IMR-90 (cell line): ENCODE data around the gene GFRA4. TPM values are rescaled to one million over a fixed set of nuclear protein-coding genes. Genes with fewer than 3 reads are reported as not detected.

ENCODE experiments used
- ATAC-seq: fragments of 200-7000 bp; cut with Tn5 transposase; 2 replicates; pipeline ENCODE4 v1.9.1; 2020; ENCODE audit warnings: low read depth, mild to moderate bottlenecking, moderate library complexity
- BruUV-seq: library from RNA; stranded (reverse); fragments of 400-500 nt; replicated peaks from 2 replicates; lab custom pipeline; 2021; lab: Mats Ljungman, UMichigan
- CTCF ChIA-PET: fragments of 300-600 bp; formaldehyde crosslinking; extraction: SDS; loops from one replicate; lab custom pipeline; 2021; ENCODE audit warnings: antibody characterized with exemption; lab: Yijun Ruan, JAX
- POLR2A ChIA-PET: fragments of 300-600 bp; sonication (Branson Sonifier 250); formaldehyde crosslinking; loops from one replicate; lab custom pipeline; 2022; ENCODE audit warnings: antibody characterized with exemption; ENCODE audit not compliant: unreplicated experiment; lab: Charles Lee
- DNase-seq: peaks from one replicate; pipeline ENCODE4 v3.0.0; 2013
- H2AFZ ChIP-seq: replicated peaks from 2 replicates; pipeline ENCODE3; 2013; ENCODE audit warnings: low read length, mild to moderate bottlenecking; ENCODE audit not compliant: poor library complexity
- H2AK5ac ChIP-seq: 2 replicates; pipeline ENCODE4 v1.6.1; 2013; ENCODE audit warnings: low read depth, low read length, inconsistent platforms
- H2AK9ac ChIP-seq: replicated peaks from 2 replicates; pipeline ENCODE3; 2013; ENCODE audit warnings: mild to moderate bottlenecking, low read depth, low read length, moderate library complexity; ENCODE audit not compliant: poor library complexity
- H2BK120ac ChIP-seq: 2 replicates; pipeline ENCODE4 v1.6.1; 2013; ENCODE audit warnings: low read depth, low read length, inconsistent platforms
- H2BK15ac ChIP-seq: 3 replicates; pipeline ENCODE4 v1.6.1; 2013; ENCODE audit warnings: low read depth, low read length, inconsistent platforms
- H2BK20ac ChIP-seq: 2 replicates; pipeline ENCODE4 v1.6.1; 2013; ENCODE audit warnings: low read depth, mild to moderate bottlenecking, inconsistent platforms, low read length, moderate library complexity
- H2BK5ac ChIP-seq: 2 replicates; pipeline ENCODE4 v1.6.1; 2013; ENCODE audit warnings: mild to moderate bottlenecking, low read depth, low read length, inconsistent platforms; ENCODE audit not compliant: poor library complexity, severe bottlenecking
- H3K14ac ChIP-seq: replicated peaks from 2 replicates; pipeline ENCODE4 v1.6.1; 2013; ENCODE audit warnings: low read depth, low read length, inconsistent platforms
- H3K18ac ChIP-seq: 2 replicates; pipeline ENCODE4 v1.6.1; 2013; ENCODE audit warnings: low read depth, low read length, control low read depth
- H3K23ac ChIP-seq: 2 replicates; pipeline ENCODE4 v1.6.1; 2013; ENCODE audit warnings: low read depth, low read length, inconsistent platforms
- H3K27ac ChIP-seq: 2 replicates; pipeline ENCODE4 v1.5.1; 2013; ENCODE audit warnings: mild to moderate bottlenecking, control low read depth, low read length; ENCODE audit not compliant: insufficient read depth
- H3K27me3 ChIP-seq: 2 replicates; pipeline ENCODE4 v1.6.1; 2013; ENCODE audit warnings: low read length; ENCODE audit not compliant: control insufficient read depth, insufficient read depth
- H3K36me3 ChIP-seq: 2 replicates; pipeline ENCODE4 v1.6.1; 2013; ENCODE audit warnings: low read length, mixed read lengths; ENCODE audit not compliant: control insufficient read depth, insufficient read depth
- H3K4ac ChIP-seq: 2 replicates; pipeline ENCODE4 v1.6.1; 2013; ENCODE audit warnings: low read depth, low read length, inconsistent platforms
- H3K4me1 ChIP-seq: 2 replicates; pipeline ENCODE4 v1.6.1; 2013; ENCODE audit warnings: low read length, mixed read lengths; ENCODE audit not compliant: control insufficient read depth, insufficient read depth
- H3K4me2 ChIP-seq: 2 replicates; pipeline ENCODE4 v1.6.1; 2013; ENCODE audit warnings: low read depth, mild to moderate bottlenecking, control low read depth, low read length, moderate library complexity
- H3K4me3 ChIP-seq: 2 replicates; pipeline ENCODE4 v1.5.1; 2013; ENCODE audit warnings: low read depth, mild to moderate bottlenecking, control low read depth, low read length, moderate library complexity; ENCODE audit not compliant: insufficient read depth
- H3K56ac ChIP-seq: 2 replicates; pipeline ENCODE4 v1.6.1; 2013; ENCODE audit warnings: low read length, inconsistent platforms; ENCODE audit not compliant: insufficient read depth; ENCODE audit errors: extremely low read depth
- H3K79me1 ChIP-seq, 2 experiments: 2 replicates each; pipeline ENCODE4 v1.6.1; 2013; ENCODE audit warnings: low read length in 2 of 2, inconsistent platforms in 1 of 2, low read depth in 1 of 2
- H3K9ac ChIP-seq: 2 replicates; pipeline ENCODE4 v1.6.1; 2013; ENCODE audit warnings: low read depth, low read length, control low read depth
- H3K9me1 ChIP-seq: 2 replicates; pipeline ENCODE4 v1.6.1; 2013; ENCODE audit warnings: low read length, inconsistent platforms; ENCODE audit not compliant: insufficient read depth
- H3K9me3 ChIP-seq: 2 replicates; pipeline ENCODE4 v1.6.1; 2013; ENCODE audit warnings: low read length; ENCODE audit not compliant: control insufficient read depth, insufficient read depth
- H4K20me1 ChIP-seq: 2 replicates; pipeline ENCODE4 v1.6.1; 2013; ENCODE audit warnings: low read length, inconsistent platforms; ENCODE audit not compliant: insufficient read depth
- H4K5ac ChIP-seq: 2 replicates; pipeline ENCODE4 v1.6.1; 2013; ENCODE audit warnings: mild to moderate bottlenecking, low read depth, low read length, control low read depth
- H4K8ac ChIP-seq, 2 experiments: 2 replicates each; pipeline ENCODE4 v1.6.1; 2013; ENCODE audit warnings: low read depth in 2 of 2, low read length in 2 of 2, control low read depth in 1 of 2, inconsistent platforms in 1 of 2
- H4K91ac ChIP-seq: 2 replicates; pipeline ENCODE4 v1.6.1; 2013; ENCODE audit warnings: low read depth, low read length, inconsistent platforms; ENCODE audit not compliant: insufficient read depth
- BHLHE40 ChIP-seq: fragments of 150-350 bp; IDR thresholded peaks from 2 replicates; pipeline ENCODE4 v1.6.1; 2016; ENCODE audit warnings: mild to moderate bottlenecking, low read depth, low read length
- CEBPB ChIP-seq: IDR thresholded peaks from 2 replicates; pipeline ENCODE4 v1.6.1; 2012; ENCODE audit warnings: low read depth, low read length, improper control_type of control experiment
- CHD1 ChIP-seq: IDR thresholded peaks from 2 replicates; pipeline ENCODE4 v1.6.1; 2012; ENCODE audit warnings: low read depth, low read length, improper control_type of control experiment
- CTCF ChIP-seq: conservative IDR thresholded peaks from 2 replicates; pipeline ENCODE4 v1.5.1; 2012; ENCODE audit warnings: mild to moderate bottlenecking, low read depth, low read length, improper control_type of control experiment
- ELK1 ChIP-seq: fragments of 150-350 bp; IDR thresholded peaks from 2 replicates; pipeline ENCODE4 v1.6.1; 2016; ENCODE audit warnings: low read depth, mild to moderate bottlenecking, low read length, moderate library complexity, borderline replicate concordance
- FOS ChIP-seq: fragments of 150-350 bp; IDR thresholded peaks from 2 replicates; pipeline ENCODE4 v1.6.1; 2016; ENCODE audit warnings: low read depth, low read length
- MAFK ChIP-seq: IDR thresholded peaks from 2 replicates; pipeline ENCODE4 v1.6.1; 2012; ENCODE audit warnings: low read depth, low read length, improper control_type of control experiment
- MAZ ChIP-seq: IDR thresholded peaks from 2 replicates; pipeline ENCODE4 v1.6.1; 2012; ENCODE audit warnings: low read depth, mild to moderate bottlenecking, low read length, improper control_type of control experiment, moderate library complexity, borderline replicate concordance
- MXI1 ChIP-seq: IDR thresholded peaks from 2 replicates; pipeline ENCODE4 v1.6.1; 2012; ENCODE audit warnings: low read depth, mild to moderate bottlenecking, low read length, moderate library complexity, borderline replicate concordance
- NFE2L2 ChIP-seq: fragments of 150-350 bp; IDR thresholded peaks from 2 replicates; pipeline ENCODE4 v1.6.1; 2016; ENCODE audit warnings: low read depth, mild to moderate bottlenecking, low read length
- POLR2A ChIP-seq: IDR thresholded peaks from 2 replicates; pipeline ENCODE4 v1.6.1; 2012; ENCODE audit warnings: mild to moderate bottlenecking, low read depth, low read length
- RAD21 ChIP-seq: IDR thresholded peaks from 2 replicates; pipeline ENCODE4 v1.6.1; 2012; ENCODE audit warnings: low read length, improper control_type of control experiment
- RCOR1 ChIP-seq: IDR thresholded peaks from 2 replicates; pipeline ENCODE4 v1.6.1; 2012; ENCODE audit warnings: mild to moderate bottlenecking, low read length, improper control_type of control experiment; ENCODE audit not compliant: insufficient replicate concordance
- RFX5 ChIP-seq: IDR thresholded peaks from 2 replicates; pipeline ENCODE4 v1.8.0; 2012; ENCODE audit warnings: low read depth, mild to moderate bottlenecking, low read length, moderate library complexity
- SMC3 ChIP-seq: fragments of 150-350 bp; IDR thresholded peaks from 2 replicates; pipeline ENCODE4 v1.6.1; 2016; ENCODE audit warnings: low read depth, mild to moderate bottlenecking, antibody characterized with exemption, low read length, moderate library complexity
- USF2 ChIP-seq: fragments of 150-350 bp; IDR thresholded peaks from 2 replicates; pipeline ENCODE4 v1.6.1; 2017; ENCODE audit warnings: mild to moderate bottlenecking, antibody characterized with exemption, low read length, low read depth
- WGBS, 2 experiments: methylation state at CpG; one replicate each; pipeline versions ENCODE4 v1.1.5 to v1.1.7; 2013; ENCODE audit warnings: missing lambda C conversion rate in 2 of 2; ENCODE audit not compliant: insufficient read length in 1 of 2; ENCODE audit errors: extremely low coverage in 2 of 2; 5-methylcytosine and 5-hydroxymethylcytosine counted together
- dilution Hi-C: fragments of 300-500 bp; cut with HindIII; formaldehyde crosslinking; loops from one replicate; pipeline ENCODE4 v1.14.3; 2018; ENCODE audit warnings: low sequenced_read_pairs; ENCODE audit not compliant: unreplicated experiment
- in situ Hi-C: fragments of 300-500 bp; cut with MboI; formaldehyde crosslinking; loops from 3 replicates; pipeline ENCODE4 v1.14.3; 2019; ENCODE audit warnings: low sequenced_read_pairs, inconsistent platforms, mixed read lengths
- intact Hi-C: fragments of 100-400 bp; cut with micrococcal nuclease; formaldehyde crosslinking; loops from 2 replicates; pipeline ENCODE4 v1.10.0; 2022
- polyA plus RNA-seq, 3 experiments: library from polyadenylated mRNA; depleted of rRNA; stranded (reverse); fragments of >200 nt; gene quantifications; 2 replicates each; pipeline ENCODE4 v1.2.3, GENCODE V29; 2012; ENCODE audit warnings: low replicate concordance in 1 of 3
- total RNA-seq: library from RNA; depleted of rRNA; stranded (reverse); fragments of >200 nt; gene quantifications from 2 replicates; pipeline ENCODE4 v1.2.3, GENCODE V29; 2012

Gene GFRA4
- total and polyA plus RNA-seq, 2 of the 4 experiments (the other 2 are of a cell fraction), result not detected

GRCh38 chr20:3629893-3630292 is 33.3 kb downstream of the GFRA4 start:
- H3K27ac ChIP-seq, result no peak overlapping the region
- H3K18ac ChIP-seq, result no peak overlapping the region
- H3K4me2 ChIP-seq, result no peak overlapping the region
- no peak overlapping the region for H4K8ac ChIP-seq
- no peak overlapping the region for H2AK9ac ChIP-seq
- H3K4me3 ChIP-seq, result no peak overlapping the region
- H3K9me1 ChIP-seq, result peaks cover 2% of the 10 kb centered on the region
- WGBS, 2 experiments, result no CpG with 5 or more reads among the region's 2 CpGs
- intact Hi-C loops (no loop called here), in situ Hi-C loops (no loop called here), dilution Hi-C loops (no loop called here)
- H3K27me3 ChIP-seq, result no peaks in the 10 kb centered on the region
- BruUV-seq, result no TSS peak
- H2BK15ac ChIP-seq, result no peak overlapping the region
- no peaks in the 10 kb centered on the region for H3K4me1 ChIP-seq
- no peak overlapping the region for H2BK5ac ChIP-seq
- H3K9me3 ChIP-seq, result no peaks in the 10 kb centered on the region
- H4K5ac ChIP-seq, result no peak overlapping the region
- H3K9ac ChIP-seq, result no peak overlapping the region
- no peaks in the 10 kb centered on the region for H3K79me1 ChIP-seq
- H2BK120ac ChIP-seq, result no peak overlapping the region
- CTCF ChIA-PET, result no interaction called here
- no peak overlapping the region for H3K4ac ChIP-seq
- TF ChIP-seq RFX5 (no peak), POLR2A (no peak), RAD21 (no peak), CHD1 (no peak), NFE2L2 (no peak), CTCF (no peak), MXI1 (no peak), USF2 (no peak), SMC3 (no peak), ELK1 (no peak), CEBPB (no peak), MAFK (no peak), MAZ (no peak), RCOR1 (no peak), BHLHE40 (no peak), FOS (no peak)
- ATAC-seq, result no peak
- H3K14ac ChIP-seq, result no peak overlapping the region
- H2AK5ac ChIP-seq, result no peak overlapping the region
- DNase-seq, result no peak
- no peak overlapping the region for H2BK20ac ChIP-seq
- no peak overlapping the region for H4K91ac ChIP-seq
- no peak overlapping the region for H3K23ac ChIP-seq
- no peak overlapping the region for H3K56ac ChIP-seq
- no peaks in the 10 kb centered on the region for H4K20me1 ChIP-seq
- peaks cover 8% of the 10 kb centered on the region for H3K36me3 ChIP-seq
- H2AFZ ChIP-seq, result no peak overlapping the region
- POLR2A ChIA-PET, result no interaction called here
